ENCODE measurements around the gene ATXN3.

DNA sequence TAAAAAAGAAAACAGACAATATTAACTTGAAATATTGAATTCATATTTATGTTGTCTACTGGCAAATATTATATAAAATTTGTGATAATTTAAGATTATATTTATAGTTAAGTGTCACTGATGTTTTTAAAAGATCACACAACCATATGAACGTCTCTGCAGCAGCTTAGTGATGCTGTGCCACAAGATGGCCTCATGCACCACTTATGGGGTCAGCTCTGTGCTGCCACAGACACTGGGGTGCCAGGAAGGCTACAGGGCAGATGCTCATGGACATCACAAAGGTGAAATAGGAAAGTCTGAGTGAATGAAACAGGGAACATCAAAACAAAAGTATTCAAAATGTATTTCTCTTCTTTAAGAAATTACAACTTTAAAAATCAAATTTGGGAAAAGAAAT is 13.1 kb downstream of the ATXN3 start:
- TF ChIP-seq, protein P1, sequence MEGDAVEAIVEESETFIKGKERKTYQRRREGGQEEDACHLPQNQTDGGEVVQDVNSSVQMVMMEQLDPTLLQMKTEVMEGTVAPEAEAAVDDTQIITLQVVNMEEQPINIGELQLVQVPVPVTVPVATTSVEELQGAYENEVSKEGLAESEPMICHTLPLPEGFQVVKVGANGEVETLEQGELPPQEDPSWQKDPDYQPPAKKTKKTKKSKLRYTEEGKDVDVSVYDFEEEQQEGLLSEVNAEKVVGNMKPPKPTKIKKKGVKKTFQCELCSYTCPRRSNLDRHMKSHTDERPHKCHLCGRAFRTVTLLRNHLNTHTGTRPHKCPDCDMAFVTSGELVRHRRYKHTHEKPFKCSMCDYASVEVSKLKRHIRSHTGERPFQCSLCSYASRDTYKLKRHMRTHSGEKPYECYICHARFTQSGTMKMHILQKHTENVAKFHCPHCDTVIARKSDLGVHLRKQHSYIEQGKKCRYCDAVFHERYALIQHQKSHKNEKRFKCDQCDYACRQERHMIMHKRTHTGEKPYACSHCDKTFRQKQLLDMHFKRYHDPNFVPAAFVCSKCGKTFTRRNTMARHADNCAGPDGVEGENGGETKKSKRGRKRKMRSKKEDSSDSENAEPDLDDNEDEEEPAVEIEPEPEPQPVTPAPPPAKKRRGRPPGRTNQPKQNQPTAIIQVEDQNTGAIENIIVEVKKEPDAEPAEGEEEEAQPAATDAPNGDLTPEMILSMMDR (IDR thresholded peaks at IDR 0.05) = peak; percentile 33
- TF ChIP-seq CEBPB (IDR thresholded peaks at IDR 0.05) (no peak), ZSCAN20 (CRISPR knock-in tag; IDR thresholded peaks at IDR 0.05) (no peak), POLR2A (IDR thresholded peaks at IDR 0.05; ENCODE audit: low read length) (no peak), MYC (IDR thresholded peaks at IDR 0.05; ENCODE audit: borderline replicate concordance, low read length) (no peak), CBX8 (IDR thresholded peaks at IDR 0.05) (no peak), SMC3 (IDR thresholded peaks at IDR 0.05) (peak; percentile 22; the same call in 1 of the 3 replicates)
- TF ChIP-seq, protein P2, sequence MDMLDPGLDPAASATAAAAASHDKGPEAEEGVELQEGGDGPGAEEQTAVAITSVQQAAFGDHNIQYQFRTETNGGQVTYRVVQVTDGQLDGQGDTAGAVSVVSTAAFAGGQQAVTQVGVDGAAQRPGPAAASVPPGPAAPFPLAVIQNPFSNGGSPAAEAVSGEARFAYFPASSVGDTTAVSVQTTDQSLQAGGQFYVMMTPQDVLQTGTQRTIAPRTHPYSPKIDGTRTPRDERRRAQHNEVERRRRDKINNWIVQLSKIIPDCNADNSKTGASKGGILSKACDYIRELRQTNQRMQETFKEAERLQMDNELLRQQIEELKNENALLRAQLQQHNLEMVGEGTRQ (IDR thresholded peaks at IDR 0.05) = no peak

All from A549 (cell line).